LHCN-M2 (cell line): ENCODE results near the gene PLA2G1B. TPM values are rescaled to one million over a fixed set of nuclear protein-coding genes. Genes with fewer than 3 reads are reported as not detected.

Experiments
- DNase-seq: peaks from one replicate; pipeline ENCODE4 v3.0.0-alpha.2; 2012; ENCODE audit warnings: low read depth
- polyA plus RNA-seq: library from polyadenylated mRNA; unstranded; fragments of >200 nt; gene quantifications from one replicate; pipeline ENCODE4 v1.2.1, GENCODE V29; 2012; ENCODE audit warnings: missing spikeins
- total RNA-seq: library from RNA; depleted of rRNA; stranded (reverse); fragments of >200 nt; gene quantifications from 2 replicates; pipeline ENCODE4 v1.2.3, GENCODE V29; 2014; rRNA removed

The PLA2G1B gene
- not detected in 2 replicates for total RNA-seq
- polyA plus RNA-seq = 0.16 TPM

DNA sequence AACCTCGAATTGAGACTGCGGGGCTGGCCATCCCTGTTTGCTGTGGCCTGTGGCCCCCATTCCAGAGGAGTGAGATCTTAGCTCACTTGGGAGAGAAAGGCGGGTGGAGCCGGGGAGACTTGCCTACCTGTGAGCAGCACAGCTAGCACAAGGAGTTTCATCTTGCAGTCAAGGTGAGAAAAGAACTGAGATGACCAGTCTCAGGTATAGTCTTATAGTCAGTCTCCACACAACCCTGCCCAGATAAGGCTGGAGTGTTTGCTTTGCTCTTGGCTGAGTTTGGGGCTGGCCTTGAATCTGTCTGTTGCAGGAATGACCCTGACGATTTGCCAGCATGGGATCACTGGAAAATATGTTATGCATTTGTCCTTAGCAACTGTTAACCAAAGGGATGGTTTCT is at the start of gene PLA2G1B:
TSS of gene PLA2G1B (minus strand) at position 187 of the 400 bp plus-strand sequence. CDS start at position 161, 26 bp downstream.
- DNase-seq = no peak

DNA sequence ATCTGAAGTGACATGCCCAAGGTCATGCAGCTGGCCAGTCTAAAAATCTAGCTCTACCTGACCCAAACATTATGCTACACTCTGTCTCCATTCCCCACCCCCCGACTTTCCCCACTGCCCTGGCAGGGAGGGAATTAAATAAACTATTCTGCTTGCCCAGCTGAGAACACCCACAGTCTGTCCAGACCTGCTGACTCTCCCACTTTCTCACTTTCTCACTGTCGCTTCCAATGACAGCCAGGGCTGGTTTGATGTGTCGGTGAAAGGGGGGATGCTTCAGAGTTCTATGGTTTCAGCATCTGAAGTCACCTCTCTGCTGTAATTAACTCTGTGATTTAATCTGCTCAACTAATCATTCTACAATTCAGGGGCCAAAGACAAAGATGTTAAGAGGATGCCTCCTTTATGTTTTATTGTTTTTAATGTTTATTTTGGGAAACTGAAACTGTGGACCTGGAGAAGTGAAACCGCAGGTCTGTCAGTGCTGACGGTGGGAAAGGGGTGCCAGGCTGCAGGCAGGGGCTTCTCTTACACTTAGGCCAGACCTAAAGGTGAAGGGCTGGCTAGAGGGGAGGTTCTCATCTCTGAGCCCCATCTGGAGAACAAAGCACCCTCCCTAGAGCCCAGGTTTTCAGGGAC is 49.5 kb upstream of the PLA2G1B start:
- DNase-seq = no peak

DNA sequence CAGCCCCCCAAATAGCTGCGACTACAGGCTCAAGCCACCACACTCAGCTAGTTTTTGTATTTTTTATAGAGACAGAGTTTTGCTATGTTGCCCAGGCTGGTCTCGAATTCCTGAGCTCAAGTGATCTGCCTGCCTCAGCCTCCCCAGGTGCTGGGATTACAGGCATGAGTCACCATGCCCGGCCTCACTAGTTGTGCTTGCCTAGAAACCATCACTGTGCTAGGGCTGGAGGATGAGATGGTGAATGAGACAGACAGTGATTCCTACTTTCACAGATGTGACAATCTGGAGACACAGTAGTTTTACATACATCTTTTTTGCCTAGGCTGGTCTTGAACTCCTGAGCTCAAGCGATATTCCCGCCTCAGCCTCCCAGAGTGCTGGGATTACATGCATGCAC is 48.8 kb upstream of the PLA2G1B start:
- DNase-seq = no peak

DNA sequence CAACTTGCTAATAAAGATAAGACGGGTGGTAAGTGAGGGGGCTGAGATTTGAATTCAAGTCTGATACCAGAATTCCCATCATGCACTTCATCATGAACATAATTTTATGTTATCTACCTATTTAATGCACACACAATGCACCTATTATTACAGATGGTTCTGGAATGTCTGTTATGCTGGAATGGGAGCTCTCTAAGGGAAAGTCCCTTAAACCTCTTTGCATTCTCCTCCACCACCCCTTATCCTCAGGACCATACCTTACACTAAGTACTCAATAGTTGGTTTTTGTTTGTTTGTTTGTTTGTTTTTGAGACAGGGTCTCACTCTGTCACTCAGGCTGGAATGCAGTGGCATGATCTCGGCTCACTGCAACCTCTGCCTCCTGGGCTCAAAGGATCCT is 48.4 kb upstream of the PLA2G1B start:
- DNase-seq = no peak

DNA sequence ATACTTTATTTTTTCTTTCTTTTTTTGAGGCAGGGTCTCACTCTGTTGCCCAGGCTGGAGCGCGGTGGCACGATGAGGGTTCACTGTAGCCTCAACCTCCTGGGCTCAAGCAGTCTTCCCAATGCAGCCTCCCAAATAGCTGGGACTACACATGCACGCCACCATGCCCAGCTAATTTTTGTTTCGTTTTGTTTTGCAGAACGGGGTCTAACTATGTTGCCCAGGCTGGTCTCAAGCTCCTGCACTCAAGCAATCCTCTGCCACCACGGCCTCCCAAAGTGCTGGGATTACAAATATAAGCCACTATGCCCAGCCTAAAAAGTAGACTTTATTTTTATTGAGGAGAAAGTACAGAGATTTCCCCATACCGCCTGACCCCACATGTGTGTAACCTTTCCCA is 46.1 kb upstream of the PLA2G1B start:
- DNase-seq = no peak

DNA sequence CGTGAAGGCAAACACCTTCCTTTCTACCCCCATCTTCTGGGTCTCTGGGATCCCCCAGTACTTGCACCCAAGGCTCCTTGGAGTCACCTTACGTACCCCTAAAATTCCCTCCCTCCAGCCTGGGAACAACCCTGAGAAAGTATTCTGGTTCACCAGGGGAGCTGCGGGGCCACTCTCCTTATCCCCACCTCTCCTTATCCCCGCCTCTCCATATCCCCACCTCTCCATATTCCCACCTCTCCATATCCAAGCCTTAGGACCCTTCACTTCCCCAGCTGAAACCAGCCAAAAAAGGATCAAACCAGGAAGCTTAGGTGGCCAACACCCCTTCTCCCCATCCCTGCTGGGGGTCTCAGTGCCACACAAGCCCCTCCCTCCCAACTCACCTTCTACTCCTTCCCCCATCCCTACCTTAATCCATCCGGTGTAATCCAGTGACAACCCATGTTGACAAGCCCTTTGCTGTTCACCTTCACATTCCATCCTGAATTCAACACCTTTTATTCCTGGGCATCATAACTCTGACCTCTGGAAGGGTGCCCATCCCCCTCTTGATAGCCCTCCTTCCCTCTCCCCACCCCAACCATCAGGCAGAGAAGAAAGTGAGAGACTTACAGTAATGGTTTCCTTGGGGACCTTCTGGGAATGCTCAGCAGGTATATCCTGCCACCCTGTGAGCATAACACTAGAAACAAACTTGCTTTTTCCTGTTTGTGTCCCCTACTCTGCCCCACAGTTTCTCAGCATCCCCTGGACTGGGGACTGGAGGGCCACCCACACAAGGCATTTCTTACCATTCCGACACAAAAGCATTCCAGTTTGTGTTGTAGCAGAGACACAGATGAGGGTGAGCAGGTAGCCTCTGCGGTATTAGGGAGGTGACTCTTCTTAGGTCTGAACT is 43.0 kb upstream of the PLA2G1B start:
- DNase-seq = no peak

DNA sequence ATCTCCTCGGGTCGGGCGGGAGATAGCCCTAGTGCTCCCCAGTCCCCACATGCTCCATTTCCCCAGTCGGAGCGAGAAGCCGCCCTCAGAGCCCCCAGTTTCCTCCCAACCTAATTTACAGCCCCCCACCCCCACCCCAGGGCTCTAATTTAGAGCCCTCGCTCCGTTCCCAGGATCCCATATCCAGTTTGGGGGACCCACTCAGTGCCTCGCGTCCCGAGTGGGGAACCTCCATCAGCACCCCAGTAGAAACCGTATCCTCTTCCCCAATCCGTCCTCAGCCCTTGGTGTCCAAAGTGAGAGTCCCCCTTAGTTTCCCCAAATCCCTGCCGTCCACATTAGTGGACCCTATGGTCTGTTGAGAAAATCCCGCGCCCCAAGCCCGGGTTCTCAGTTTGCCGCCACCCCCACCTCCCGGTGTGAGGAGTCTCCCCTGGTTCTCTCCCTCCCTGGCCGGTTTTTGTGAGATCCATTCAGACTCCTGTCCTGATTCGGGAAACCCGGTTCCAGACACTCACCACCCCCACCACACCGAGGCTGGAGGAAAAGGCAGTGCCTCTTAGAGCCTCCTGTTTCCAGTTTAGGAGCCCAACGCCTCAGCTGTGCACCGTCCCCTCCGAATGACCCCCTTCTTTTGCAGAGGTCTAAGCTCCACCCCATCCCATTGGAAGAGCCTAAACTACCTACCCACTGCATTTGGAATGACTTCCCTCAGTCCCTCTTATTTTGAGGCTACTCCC is 42.2 kb upstream of the PLA2G1B start:
- no peak for DNase-seq

DNA sequence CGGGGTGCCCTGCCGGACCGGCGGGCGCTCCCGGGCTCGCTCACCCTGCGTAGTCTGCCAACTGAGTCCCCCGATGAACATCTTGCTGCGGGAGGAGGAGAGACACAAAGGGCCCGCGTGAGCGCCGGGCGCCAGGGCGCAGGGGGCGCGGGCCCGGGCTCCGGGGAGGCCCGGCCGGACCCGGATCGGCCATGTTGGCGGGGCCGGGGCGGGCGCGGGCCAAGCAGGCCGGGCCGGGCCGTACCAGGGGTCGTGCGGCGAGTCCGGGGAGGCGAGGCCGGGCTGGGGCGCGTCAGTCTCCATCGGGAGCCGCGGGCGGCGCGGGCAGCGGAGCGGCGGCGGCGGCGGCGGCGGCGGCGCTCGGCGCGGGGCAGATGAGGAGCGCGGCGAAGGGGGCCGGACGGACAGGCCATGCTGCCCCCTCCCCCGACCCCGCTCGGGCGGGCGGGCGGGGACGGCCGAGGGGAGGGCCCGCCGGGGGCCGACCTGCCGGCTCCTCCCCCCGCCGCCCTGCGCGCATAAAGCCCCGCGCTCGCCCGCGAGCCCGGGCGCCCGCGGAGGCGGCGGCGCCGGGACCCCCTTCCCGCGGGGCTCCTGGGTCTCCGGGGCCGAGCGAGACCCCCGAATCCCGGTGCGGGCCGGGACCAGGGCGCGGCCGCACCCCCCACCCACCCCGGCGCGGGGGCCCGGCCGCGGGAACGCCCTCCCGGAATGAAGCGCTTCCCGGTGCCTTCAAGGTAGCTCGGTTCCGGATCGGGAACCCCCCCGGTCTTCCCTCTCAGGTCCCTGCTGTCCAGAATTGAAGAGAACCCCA is 41.4 kb upstream of the PLA2G1B start, which contains the start of gene MSI1:
TSS of gene MSI1 (minus strand) at position 376 of the 814 bp plus-strand sequence. CDS start at position 303, 73 bp downstream.
- DNase-seq = no peak

DNA sequence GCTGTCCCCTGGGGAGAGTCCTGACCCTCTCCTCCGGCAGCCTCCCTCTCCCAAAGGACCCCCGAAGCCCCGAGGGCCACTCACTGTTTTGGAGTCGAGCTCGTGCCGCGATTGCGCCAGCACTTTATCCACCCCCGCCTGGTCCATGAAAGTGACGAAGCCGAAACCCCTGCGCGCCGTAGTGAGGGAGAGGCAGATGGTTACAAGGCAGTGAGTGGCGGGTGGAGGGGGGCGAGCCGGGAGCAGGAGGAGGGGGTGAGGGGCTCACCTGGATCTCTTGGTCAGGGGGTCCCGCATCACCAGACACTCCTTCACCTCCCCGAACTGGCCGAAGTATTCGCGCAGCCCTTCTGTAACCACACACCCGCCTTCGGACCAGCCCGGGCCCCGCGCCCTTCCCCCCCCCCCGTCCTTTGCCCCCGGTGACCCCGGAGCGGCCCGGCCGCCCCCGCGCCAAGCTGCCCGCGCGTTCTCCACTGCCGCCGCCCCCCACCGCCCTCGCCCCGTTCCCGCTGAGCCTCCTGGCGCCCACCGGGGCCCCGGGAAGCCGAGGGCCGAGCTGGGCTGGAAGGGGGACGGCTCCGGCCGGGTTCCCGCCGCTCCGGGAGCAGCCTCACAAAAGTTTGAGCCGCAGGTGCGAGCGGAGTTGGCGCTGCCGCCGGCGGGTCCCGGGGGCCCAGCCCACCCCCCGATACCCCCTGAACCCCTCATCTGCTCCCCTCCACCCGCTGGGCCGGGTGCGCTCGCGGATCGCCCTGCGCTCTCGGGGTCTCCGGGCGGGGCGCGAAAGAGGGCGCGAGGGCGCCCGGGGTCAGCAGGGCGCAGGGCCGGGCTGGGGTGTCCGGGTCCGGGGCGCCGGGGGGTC is 40.6 kb upstream of the PLA2G1B start:
- DNase-seq = no peak

DNA sequence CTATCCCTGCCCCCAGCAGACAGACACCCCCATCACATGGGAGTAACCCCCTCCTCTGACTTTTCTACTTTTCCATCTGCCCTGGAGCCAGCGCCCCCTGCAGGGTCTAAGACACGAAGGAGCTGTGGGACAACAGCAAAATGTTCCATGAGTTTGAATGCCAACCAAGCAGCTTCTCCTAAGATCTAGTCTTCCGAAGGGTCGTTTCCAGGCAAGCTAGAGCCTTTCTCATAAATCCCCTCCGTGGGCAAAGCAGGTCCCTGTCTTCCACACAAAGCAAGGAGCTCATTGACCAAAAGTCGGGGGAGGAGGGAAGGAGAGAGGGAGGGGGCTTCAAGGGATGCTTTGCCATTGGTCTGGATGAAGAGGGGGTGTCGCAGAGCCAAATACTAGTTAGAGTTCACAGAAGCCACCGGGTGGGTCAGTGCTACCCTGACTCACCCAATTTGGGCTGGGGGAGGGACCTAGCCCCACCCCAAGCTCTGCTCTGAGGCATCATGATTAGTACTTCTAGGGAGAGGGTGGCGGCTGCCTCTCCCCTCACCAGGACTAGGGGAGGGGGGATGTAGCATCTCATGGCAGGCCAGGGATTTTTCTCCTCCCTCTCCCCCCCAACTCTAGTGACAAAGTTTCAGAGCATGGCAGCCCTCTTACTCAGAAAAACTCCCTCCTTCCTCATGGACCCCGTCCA is 39.8 kb upstream of the PLA2G1B start:
- DNase-seq = peak; percentile 6

DNA sequence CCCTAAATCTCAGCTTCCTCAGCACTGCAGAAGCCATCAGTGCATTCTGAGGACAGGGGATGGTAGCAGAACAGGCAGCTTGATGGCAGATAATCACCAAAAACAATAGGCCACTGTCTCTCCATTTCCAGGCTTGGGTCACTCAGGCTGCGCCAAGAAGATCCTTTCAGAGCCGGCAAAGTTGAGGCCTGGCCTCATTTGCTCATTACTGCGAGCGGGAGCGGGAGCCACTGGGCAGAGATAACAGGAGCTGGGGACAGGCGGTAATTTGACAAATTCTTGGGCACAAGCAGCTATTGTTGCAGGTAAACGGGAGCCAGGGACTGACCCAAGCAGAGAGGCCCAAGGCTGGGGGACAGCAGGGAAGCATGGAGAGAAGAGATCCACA is 39.3 kb upstream of the PLA2G1B start:
- no peak for DNase-seq

DNA sequence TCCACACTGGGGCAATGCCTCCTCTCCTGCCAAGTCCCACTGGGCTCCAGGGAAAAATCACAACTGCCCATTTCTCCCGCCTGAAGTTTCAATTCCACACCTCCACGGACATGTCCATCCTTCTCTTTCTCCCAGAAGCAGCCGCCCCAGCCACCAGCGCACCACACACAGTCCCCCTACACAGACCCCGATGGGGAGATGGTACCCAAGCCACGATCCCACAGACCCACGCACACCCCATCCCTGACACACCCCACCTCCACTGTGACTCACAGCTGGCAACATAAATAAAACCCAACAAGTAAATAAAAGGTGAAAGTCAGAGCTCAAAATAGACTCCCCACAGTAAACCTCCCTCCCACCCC is 38.7 kb upstream of the PLA2G1B start:
- no peak for DNase-seq

DNA sequence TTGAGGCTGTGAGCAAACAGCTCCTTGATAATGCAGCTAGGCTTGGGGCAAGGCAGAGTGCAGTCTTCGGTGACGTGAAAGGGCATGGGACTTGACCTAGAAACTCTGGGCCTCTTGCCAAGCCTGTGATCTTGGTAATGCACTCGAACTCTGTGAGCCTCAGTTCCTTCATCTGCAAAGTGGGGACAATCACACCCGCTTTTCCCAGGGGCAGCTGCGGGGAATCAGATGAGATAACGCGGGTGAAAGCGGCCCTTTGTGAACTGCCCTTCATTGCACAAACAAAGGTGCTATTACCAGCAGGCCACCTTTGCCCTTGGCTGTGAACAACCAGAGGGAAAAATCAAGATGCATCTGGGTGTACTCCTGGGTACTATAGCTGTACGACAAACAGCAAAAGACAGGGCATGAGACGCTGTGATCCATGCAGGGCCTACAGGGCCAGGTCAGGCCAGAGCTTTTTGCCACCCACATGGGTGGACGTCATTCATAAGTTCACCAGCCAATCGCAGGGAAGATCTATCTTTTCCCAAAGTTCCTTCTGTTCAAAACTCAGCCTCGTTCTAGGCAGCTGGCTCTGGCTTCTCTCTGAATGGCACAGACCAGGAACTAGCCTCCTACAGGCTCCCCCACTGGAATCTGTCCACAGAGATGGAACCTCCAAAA is 38.2 kb upstream of the PLA2G1B start:
- peak; percentile 8 for DNase-seq

DNA sequence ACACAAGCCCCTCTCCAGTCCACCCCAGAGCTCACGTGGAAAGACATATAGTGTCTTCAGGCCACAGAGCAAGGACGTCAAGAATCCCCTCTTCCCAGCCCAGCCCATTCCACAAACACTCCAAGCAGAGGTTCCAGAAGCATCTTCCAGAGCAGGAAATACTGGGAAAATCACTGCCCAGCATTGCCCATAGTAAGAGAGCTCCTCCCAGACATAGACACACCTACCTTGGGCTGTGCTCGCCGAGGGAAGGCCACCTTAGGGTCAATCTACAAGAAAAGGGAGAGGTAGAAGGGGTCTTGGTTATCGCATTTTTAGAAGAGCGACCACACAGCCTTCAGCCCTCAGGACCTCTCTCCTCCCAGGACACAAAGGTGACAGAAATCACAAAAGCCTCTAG is 36.9 kb upstream of the PLA2G1B start:
- no peak for DNase-seq

DNA sequence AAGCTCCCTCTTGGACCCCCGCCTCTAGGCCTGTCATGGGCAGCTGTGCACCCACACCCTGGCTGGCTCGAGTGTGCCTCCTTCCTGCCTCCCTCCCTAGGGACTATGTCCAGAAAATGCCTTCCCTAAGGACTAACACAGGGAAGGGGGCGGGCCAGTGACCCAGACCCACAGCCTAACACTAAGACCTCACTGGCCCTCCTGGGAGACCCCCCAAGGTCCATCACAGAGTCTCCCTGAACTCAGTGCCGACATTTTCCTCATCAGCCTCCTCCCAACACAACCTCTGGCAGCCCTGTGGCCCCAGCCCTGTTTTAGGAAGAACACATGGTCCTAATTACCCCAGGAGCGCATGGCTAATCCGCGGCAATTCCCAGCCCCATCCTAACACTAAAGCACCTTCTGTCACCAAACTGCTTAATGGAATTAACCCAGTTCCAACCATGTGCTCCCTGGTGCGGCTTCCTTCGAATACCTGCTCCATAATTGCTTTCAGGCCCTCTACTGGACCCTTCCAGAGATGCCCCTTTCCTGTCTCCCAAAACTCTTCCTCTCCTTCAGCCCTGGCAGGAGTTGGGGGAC is 35.8 kb upstream of the PLA2G1B start:
- no peak for DNase-seq

DNA sequence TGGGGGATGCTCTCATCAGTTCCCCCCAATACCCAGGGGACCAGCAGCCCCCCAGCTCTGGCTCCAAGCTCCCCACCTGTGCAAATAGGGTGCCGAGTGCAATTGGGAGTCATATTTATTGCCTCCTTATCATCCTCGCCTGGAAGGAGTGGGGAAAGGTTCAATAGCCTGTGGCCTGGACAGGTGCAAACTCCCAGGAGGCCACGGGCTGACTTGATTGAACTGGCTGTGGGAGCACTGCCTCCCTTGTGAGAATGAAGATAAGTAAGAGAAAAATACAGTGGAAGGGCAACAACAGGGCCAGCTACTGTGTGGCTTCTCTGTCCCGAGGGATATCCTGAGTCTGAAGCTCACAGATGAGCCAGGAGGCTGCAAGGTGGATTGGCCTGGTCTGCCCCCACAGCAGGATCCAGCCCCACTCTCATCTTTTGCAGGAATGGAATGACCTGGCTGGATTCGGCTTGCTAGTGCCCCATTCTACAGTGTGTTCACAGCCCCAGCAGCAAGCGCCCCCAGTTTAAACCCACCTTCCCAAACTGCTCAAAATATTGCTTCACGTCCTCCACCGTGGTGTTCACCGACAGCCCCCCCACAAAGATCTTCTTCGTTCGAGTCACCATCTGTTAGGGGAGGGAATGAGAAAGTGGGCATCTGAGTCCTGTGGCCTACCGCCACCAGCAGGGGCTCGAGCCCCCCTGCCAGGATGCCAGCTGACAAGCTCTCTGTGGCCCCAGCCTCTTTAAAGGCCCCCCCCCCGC is 35.1 kb upstream of the PLA2G1B start:
- DNase-seq = no peak

DNA sequence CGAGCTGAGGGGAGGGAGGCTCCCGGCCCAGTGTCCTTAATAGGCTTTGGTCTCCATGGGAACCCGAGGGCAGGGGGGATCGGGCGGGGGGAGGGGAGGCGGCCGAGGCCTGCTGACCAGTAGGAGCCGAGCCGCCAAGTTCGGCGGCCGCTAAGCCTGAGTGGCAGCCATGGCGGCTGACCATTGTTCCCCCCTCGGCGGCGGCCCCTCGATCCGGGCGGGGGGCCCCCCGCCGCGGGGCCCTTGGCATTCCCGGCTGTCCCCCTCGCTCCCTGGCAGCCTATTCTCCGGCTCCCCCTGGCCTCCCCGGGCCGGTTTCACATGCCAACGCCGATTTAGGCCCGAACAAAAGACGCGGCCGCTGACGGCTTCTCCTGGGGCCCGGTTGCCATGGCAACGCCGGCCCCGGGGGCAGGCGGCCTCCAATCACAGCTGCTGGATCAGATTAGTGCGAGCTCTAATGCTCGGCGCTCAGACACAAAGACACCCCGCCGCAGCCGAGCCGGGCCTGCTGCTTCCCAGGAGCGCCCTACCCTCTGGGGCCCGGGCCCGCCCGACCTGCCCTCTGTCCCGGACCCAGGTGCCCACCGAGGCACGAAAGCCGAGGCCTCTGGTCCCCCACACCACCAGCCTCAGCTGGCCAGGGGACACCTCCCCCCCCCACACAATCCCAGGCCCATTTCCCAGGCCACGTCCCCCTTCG is 34.1 kb upstream of the PLA2G1B start:
- DNase-seq = peak; percentile 61
